Fibroblast of lung (primary cell): ENCODE results near the gene U2AF2. TPM values are rescaled to one million over a fixed set of nuclear protein-coding genes. Genes with fewer than 3 reads are reported as not detected.

Source experiments
- DNase-seq, 2 donors: peaks; one replicate each; pipeline versions ENCODE4 v3.0.0 to v3.0.0-alpha.2; 2010; ENCODE audit warnings: low read depth in 2 of 2
- H2AFZ ChIP-seq: 2 replicates; pipeline ENCODE4 v1.5.1; 2012; ENCODE audit warnings: low read length, control low read depth, inconsistent platforms
- H3K27ac ChIP-seq: 2 replicates; pipeline ENCODE4 v1.5.1; 2011; ENCODE audit warnings: low read length, control low read depth; ENCODE audit not compliant: insufficient read depth
- H3K27me3 ChIP-seq: 2 replicates; pipeline ENCODE4 v1.5.1; 2011; ENCODE audit warnings: mild to moderate bottlenecking, low read length; ENCODE audit not compliant: control insufficient read depth, insufficient read depth
- H3K36me3 ChIP-seq: 2 replicates; pipeline ENCODE4 v1.5.1; 2011; ENCODE audit warnings: low read length; ENCODE audit not compliant: control insufficient read depth, insufficient read depth
- H3K4me1 ChIP-seq: 2 replicates; pipeline ENCODE4 v1.5.1; 2011; ENCODE audit warnings: low read length; ENCODE audit not compliant: control insufficient read depth, insufficient read depth; ENCODE audit errors: extremely low read depth
- H3K4me2 ChIP-seq: 2 replicates; pipeline ENCODE4 v1.5.1; 2011; ENCODE audit warnings: low read length, control low read depth; ENCODE audit not compliant: insufficient read depth; ENCODE audit errors: extremely low read depth
- H3K4me3 ChIP-seq, 4 experiments: fragments of 200-600 bp in 1 of 4; sonication (generic) in 1 of 4; replicated peaks in 1 of 4; 2 replicates each; pipeline ENCODE4 v1.5.1; 2011 to 2016; ENCODE audit warnings: low read length in 4 of 4, low read depth in 3 of 4, mild to moderate bottlenecking in 3 of 4, control low read depth in 2 of 4, inconsistent platforms in 1 of 4, mixed read lengths in 1 of 4; ENCODE audit not compliant: insufficient read depth in 1 of 4; ENCODE audit errors: control extremely low read depth in 1 of 4
- H3K79me2 ChIP-seq: 2 replicates; pipeline ENCODE4 v1.5.1; 2012; ENCODE audit warnings: mild to moderate bottlenecking, low read length, inconsistent platforms; ENCODE audit not compliant: control insufficient read depth, insufficient read depth
- H3K9ac ChIP-seq: 2 replicates; pipeline ENCODE4 v1.5.1; 2011; ENCODE audit warnings: mild to moderate bottlenecking, low read length, control low read depth; ENCODE audit not compliant: insufficient read depth
- H3K9me3 ChIP-seq: 2 replicates; pipeline ENCODE4 v1.5.1; 2012; ENCODE audit warnings: low read depth, low read length; ENCODE audit not compliant: control insufficient read depth, insufficient read depth
- H4K20me1 ChIP-seq: 2 replicates; pipeline ENCODE4 v1.5.1; 2011; ENCODE audit warnings: low read length; ENCODE audit not compliant: control insufficient read depth, insufficient read depth; ENCODE audit errors: extremely low read depth
- CTCF ChIP-seq, 2 donors: IDR thresholded peaks in 1 of 2; conservative IDR thresholded peaks in 1 of 2; 1 replicate in 1 of 2; 2 replicates in 1 of 2; pipeline ENCODE4 v1.5.1; 2011 to 2012; ENCODE audit warnings: low read length in 2 of 2, control low read depth in 1 of 2, inconsistent platforms in 1 of 2, low read depth in 1 of 2, mild to moderate bottlenecking in 1 of 2
- EZH2 ChIP-seq: IDR thresholded peaks from 2 replicates; pipeline ENCODE4 v1.5.1; 2012; ENCODE audit warnings: low read length, control low read depth, mild to moderate bottlenecking; ENCODE audit errors: missing control alignments
- polyA plus RNA-seq, 2 donors: library from polyadenylated mRNA; depleted of rRNA in 1 of 2; stranded (reverse) in 1 of 2; unstranded in 1 of 2; fragments of >200 nt; gene quantifications; 2 replicates each; pipeline ENCODE4 v1.2.1, GENCODE V29; 2011 to 2012; ENCODE audit warnings: missing spikeins in 1 of 2
- total RNA-seq: library from RNA; depleted of rRNA; stranded (reverse); fragments of >200 nt; gene quantifications from 2 replicates; pipeline ENCODE4 v1.2.1, GENCODE V29; 2014

U2AF2 gene
- total and polyA plus RNA-seq, 2 donors (not counting 1 experiment from before 2014, with no cell fraction given), result 53.5 to 84.1 TPM

- H3K4me3 ChIP-seq, result no peak overlapping the region
- no peak overlapping the region for H2AFZ ChIP-seq
- no peak overlapping the region for H3K9ac ChIP-seq
- DNase-seq, result no peak
- no peak overlapping the region for H3K4me2 ChIP-seq
- H3K4me1 ChIP-seq, result no peaks in the 10 kb centered on the region
- TF ChIP-seq EZH2, result no peak
- no peak for TF ChIP-seq CTCF (conservative IDR thresholded peaks at IDR 0.05 in 1 of 2, IDR thresholded peaks at IDR 0.05 in 1 of 2; ENCODE audit: low read depth in 1 of 2, low read length in 2 of 2)
- no peaks in the 10 kb centered on the region for H3K79me2 ChIP-seq
- no peak overlapping the region for H3K27ac ChIP-seq
- H4K20me1 ChIP-seq, result no peaks in the 10 kb centered on the region
- no peaks in the 10 kb centered on the region for H3K9me3 ChIP-seq
- H3K36me3 ChIP-seq, result peaks cover 12% of the 10 kb centered on the region
- no peaks in the 10 kb centered on the region for H3K27me3 ChIP-seq
Observed at GRCh38 chr19:55697698-55698097, 42.9 kb downstream of the U2AF2 start.

GRCh38 chr19:55698256-55698655, 43.4 kb downstream of the U2AF2 start:
- Histone ChIP-seq H3K4me2 (no peak overlapping the region), H3K27ac (no peak overlapping the region), H3K4me1 (no peaks in the 10 kb centered on the region), H3K27me3 (no peaks in the 10 kb centered on the region), H3K4me3 (no peak overlapping the region), H3K36me3 (peaks cover 11% of the 10 kb centered on the region), H3K9ac (no peak overlapping the region), H3K79me2 (no peaks in the 10 kb centered on the region), H3K9me3 (no peaks in the 10 kb centered on the region), H2AFZ (no peak overlapping the region), H4K20me1 (no peaks in the 10 kb centered on the region)
- DNase-seq, result no peak
- TF ChIP-seq EZH2, result no peak
- TF ChIP-seq CTCF (conservative IDR thresholded peaks at IDR 0.05 in 1 of 2, IDR thresholded peaks at IDR 0.05 in 1 of 2; ENCODE audit: low read depth in 1 of 2, low read length in 2 of 2), result no peak

GRCh38 chr19:55699221-55699620, 44.4 kb downstream of the U2AF2 start:
- Histone ChIP-seq H3K4me2 (no peak overlapping the region), H2AFZ (no peak overlapping the region), H3K27ac (no peak overlapping the region), H3K79me2 (no peaks in the 10 kb centered on the region), H3K9ac (no peak overlapping the region), H3K36me3 (peaks cover 9% of the 10 kb centered on the region), H3K4me1 (no peaks in the 10 kb centered on the region), H3K27me3 (no peaks in the 10 kb centered on the region), H4K20me1 (no peaks in the 10 kb centered on the region), H3K9me3 (no peaks in the 10 kb centered on the region), H3K4me3 (no peak overlapping the region)
- no peak for DNase-seq
- no peak for TF ChIP-seq CTCF (conservative IDR thresholded peaks at IDR 0.05 in 1 of 2, IDR thresholded peaks at IDR 0.05 in 1 of 2; ENCODE audit: low read depth in 1 of 2, low read length in 2 of 2)
- no peak for TF ChIP-seq EZH2
